PC-9 (cell line): ENCODE data around the gene PPIB. TPM values are rescaled to one million over a fixed set of nuclear protein-coding genes. Genes with fewer than 3 reads are reported as not detected.
A peak's percentile ranks its signal among the peaks of the same experiment; 100 is the strongest.

Source experiments
- BruUV-seq: library from RNA; stranded (reverse); fragments of 400-500 nt; replicated peaks from 2 replicates; lab custom pipeline; 2021; lab: Mats Ljungman, UMichigan
- CTCF ChIA-PET: fragments of 300-600 bp; sonication (Branson Sonifier 250); formaldehyde crosslinking; loops from one replicate; lab custom pipeline; 2022; ENCODE audit warnings: antibody characterized with exemption; lab: Charles Lee
- POLR2A ChIA-PET: fragments of 300-600 bp; sonication (Branson Sonifier 250); formaldehyde crosslinking; loops from one replicate; lab custom pipeline; 2022; ENCODE audit warnings: antibody characterized with exemption; ENCODE audit not compliant: unreplicated experiment; lab: Charles Lee
- DNase-seq, 2 experiments: peaks; one replicate each; pipeline versions ENCODE4 v3.0.0 to v3.0.0-alpha.2; 2015 to 2022; ENCODE audit warnings: mixed read lengths in 1 of 2
- H2AFZ ChIP-seq: fragments of 200-600 bp; sonication (generic); 2 replicates; pipeline ENCODE4 v1.8.1; 2017; ENCODE audit warnings: antibody characterized with exemption
- H3F3A ChIP-seq: fragments of 200-600 bp; sonication (generic); 2 replicates; pipeline ENCODE4 v1.8.1; 2017; ENCODE audit warnings: antibody characterized with exemption, mild to moderate bottlenecking, low read depth; ENCODE audit not compliant: insufficient read depth
- H3K27ac ChIP-seq: fragments of 200-600 bp; sonication (generic); 2 replicates; pipeline ENCODE4 v1.6.1; 2016; ENCODE audit warnings: mixed run types
- H3K27me3 ChIP-seq: fragments of 200-600 bp; sonication (generic); 2 replicates; pipeline ENCODE4 v1.6.1; 2016; ENCODE audit warnings: low read depth, mixed run types; ENCODE audit not compliant: insufficient read depth
- H3K36me3 ChIP-seq: fragments of 200-600 bp; sonication (generic); 2 replicates; pipeline ENCODE4 v1.6.1; 2016; ENCODE audit warnings: low read depth, mixed run types
- H3K4me1 ChIP-seq: fragments of 200-600 bp; sonication (generic); replicated peaks from 2 replicates; pipeline ENCODE4 v1.6.1; 2016; ENCODE audit warnings: mixed run types; ENCODE audit not compliant: insufficient read depth
- H3K4me2 ChIP-seq: fragments of 200-600 bp; sonication (generic); 2 replicates; pipeline ENCODE4 v1.6.1; 2017; ENCODE audit warnings: mixed run types
- H3K4me3 ChIP-seq: fragments of 200-600 bp; sonication (generic); 2 replicates; pipeline ENCODE4 v1.6.1; 2016; ENCODE audit warnings: mixed run types
- H3K79me2 ChIP-seq: fragments of 200-600 bp; sonication (generic); 2 replicates; pipeline ENCODE4 v1.6.1; 2017; ENCODE audit warnings: low read depth, mixed run types
- H3K9me2 ChIP-seq: fragments of 200-600 bp; sonication (generic); 2 replicates; pipeline ENCODE4 v1.8.1; 2017; ENCODE audit warnings: mild to moderate bottlenecking; ENCODE audit not compliant: insufficient read depth
- H3K9me3 ChIP-seq: fragments of 200-600 bp; sonication (generic); 2 replicates; pipeline ENCODE4 v1.8.1; 2016; ENCODE audit warnings: low read depth; ENCODE audit not compliant: insufficient read depth
- H4K20me1 ChIP-seq: fragments of 200-600 bp; sonication (generic); 2 replicates; pipeline ENCODE4 v1.8.1; 2017; ENCODE audit not compliant: insufficient read depth
- EZH2 ChIP-seq: fragments of 200-600 bp; sonication (generic); IDR thresholded peaks from 2 replicates; pipeline ENCODE4 v1.8.0; 2017; ENCODE audit warnings: antibody characterized with exemption, low read depth
- intact Hi-C: fragments of 100-400 bp; cut with micrococcal nuclease; formaldehyde crosslinking; loops from one replicate; pipeline ENCODE4 v1.10.0; 2022; ENCODE audit not compliant: unreplicated experiment
- total RNA-seq: library from RNA; stranded (reverse); gene quantifications from 2 replicates; pipeline ENCODE4 v1.2.3, GENCODE V29; 2021
- TF ChIP-seq, protein P1 (sequence below): fragments of 200-600 bp; sonication (generic); conservative IDR thresholded peaks from 2 replicates; pipeline ENCODE4 v1.6.1; 2017; ENCODE audit warnings: mixed run types, antibody characterized with exemption, mild to moderate bottlenecking, moderate library complexity

Gene PPIB
- total RNA-seq, 1 experiment from 2014 or later = 345 TPM

- DNase-seq = peak; percentile 72 to 89
- intact Hi-C loops = loop anchor here (5.0 to 10.0 kb wide), 4 partner anchors 56 to 574 kb away; partner anchors contain the start of gene SNX1
- Histone ChIP-seq H3K36me3 (peaks cover 8% of the 10 kb centered on the region; the same call in 1 of the 2 replicates), H3K4me2 (0 out of 2 replicates have a peak overlapping the region, but pooled peaks have one; percentile 26), H2AFZ (no peak overlapping the region), H4K20me1 (peaks cover 25% of the 10 kb centered on the region), H3K27me3 (no peaks in the 10 kb centered on the region), H3K27ac (no peak overlapping the region; the same call in 1 of the 2 replicates), H3F3A (peaks cover 42% of the 10 kb centered on the region), H3K4me3 (no peak overlapping the region), H3K79me2 (no peaks in the 10 kb centered on the region), H3K4me1 (no peaks in the 10 kb centered on the region), H3K9me2 (no peaks in the 10 kb centered on the region), H3K9me3 (no peaks in the 10 kb centered on the region)
- no peak for TF ChIP-seq EZH2
- TF ChIP-seq, protein P1, sequence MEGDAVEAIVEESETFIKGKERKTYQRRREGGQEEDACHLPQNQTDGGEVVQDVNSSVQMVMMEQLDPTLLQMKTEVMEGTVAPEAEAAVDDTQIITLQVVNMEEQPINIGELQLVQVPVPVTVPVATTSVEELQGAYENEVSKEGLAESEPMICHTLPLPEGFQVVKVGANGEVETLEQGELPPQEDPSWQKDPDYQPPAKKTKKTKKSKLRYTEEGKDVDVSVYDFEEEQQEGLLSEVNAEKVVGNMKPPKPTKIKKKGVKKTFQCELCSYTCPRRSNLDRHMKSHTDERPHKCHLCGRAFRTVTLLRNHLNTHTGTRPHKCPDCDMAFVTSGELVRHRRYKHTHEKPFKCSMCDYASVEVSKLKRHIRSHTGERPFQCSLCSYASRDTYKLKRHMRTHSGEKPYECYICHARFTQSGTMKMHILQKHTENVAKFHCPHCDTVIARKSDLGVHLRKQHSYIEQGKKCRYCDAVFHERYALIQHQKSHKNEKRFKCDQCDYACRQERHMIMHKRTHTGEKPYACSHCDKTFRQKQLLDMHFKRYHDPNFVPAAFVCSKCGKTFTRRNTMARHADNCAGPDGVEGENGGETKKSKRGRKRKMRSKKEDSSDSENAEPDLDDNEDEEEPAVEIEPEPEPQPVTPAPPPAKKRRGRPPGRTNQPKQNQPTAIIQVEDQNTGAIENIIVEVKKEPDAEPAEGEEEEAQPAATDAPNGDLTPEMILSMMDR = peak; percentile 90
- ChIA-PET CTCF (interaction anchor here (0.6 to 2.0 kb wide), 7 partner anchors 10 to 544 kb away, joined by 3 to 6 read pairs (median 3); partner anchors contain the start of gene CIAO2A), POLR2A (interaction anchor here (0.6 kb wide), 1 partner anchor 661 kb away, joined by 7 read pairs; no protein-coding TSS in a partner anchor)
- BruUV-seq = no TSS peak
Measured at GRCh38 chr15:64153480-64154367, 9.1 kb downstream of the PPIB start.

DNA sequence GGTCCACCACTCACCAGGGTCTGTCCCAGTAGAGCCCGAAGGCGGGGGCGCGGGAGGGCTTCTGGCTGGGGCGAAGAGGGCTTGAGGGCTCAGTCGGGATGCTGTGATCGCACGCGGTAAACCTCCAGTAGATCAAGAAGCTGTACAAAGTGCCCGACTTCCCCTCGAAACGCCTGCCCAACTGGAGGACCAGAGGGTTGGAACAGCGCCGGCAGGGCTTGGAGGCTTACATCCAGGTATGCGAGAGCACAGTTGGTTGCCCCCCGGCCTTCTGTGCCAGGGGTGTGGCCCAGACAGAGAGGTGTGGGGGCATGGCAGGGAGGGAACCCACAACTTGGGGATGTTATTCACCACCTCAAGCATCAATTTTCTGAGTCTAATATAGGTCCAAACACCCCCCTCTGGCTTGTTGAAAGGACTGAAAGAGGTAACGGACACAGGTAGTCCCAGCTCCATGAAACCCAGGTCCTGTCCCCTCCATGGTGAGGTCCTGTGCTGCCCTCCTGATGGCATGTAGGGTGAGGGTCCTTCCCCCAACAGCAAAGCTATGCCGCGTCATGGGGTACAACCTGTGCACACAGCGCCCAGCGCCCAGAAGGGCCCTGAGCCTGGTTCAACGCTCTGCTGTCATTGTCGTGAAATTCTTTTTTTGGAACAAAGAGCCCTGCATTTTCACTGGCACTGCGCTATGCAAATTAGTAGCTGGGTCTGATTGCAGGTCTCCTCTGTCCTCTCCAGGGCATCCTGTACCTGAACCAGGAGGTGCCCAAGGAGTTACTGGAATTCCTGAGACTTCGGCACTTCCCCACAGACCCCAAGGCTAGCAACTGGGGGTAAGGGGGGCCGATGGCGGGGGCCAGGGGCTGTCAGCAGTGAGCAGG is 10.1 kb downstream of the PPIB start:
- Histone ChIP-seq H3K27me3 (no peaks in the 10 kb centered on the region), H4K20me1 (peaks cover 15% of the 10 kb centered on the region), H3K27ac (no peak overlapping the region), H3K9me2 (no peaks in the 10 kb centered on the region), H3K4me1 (no peaks in the 10 kb centered on the region), H3K4me3 (no peak overlapping the region), H3K79me2 (no peaks in the 10 kb centered on the region), H3K4me2 (0 out of 2 replicates have a peak overlapping the region, but pooled peaks have one; percentile 26), H3F3A (peaks cover 38% of the 10 kb centered on the region), H3K36me3 (0 out of 2 replicates have a peak, but pooled peaks cover under 1% of the 10 kb centered on the region), H3K9me3 (no peaks in the 10 kb centered on the region), H2AFZ (no peak overlapping the region)
- intact Hi-C loops = loop anchor here (5.0 to 10.0 kb wide), 4 partner anchors 55 to 575 kb away; partner anchors contain the start of gene SNX1
- DNase-seq = no peak
- no peak for TF ChIP-seq EZH2
- TF ChIP-seq, protein P1 = no peak
- ChIA-PET CTCF (interaction anchor here (0.6 to 2.0 kb wide), 7 partner anchors 9 to 543 kb away, joined by 3 to 6 read pairs (median 3); partner anchors contain the start of gene CIAO2A), POLR2A (interaction anchor here (0.6 kb wide), 1 partner anchor 548 kb away, joined by 3 read pairs; no protein-coding TSS in a partner anchor)
- BruUV-seq = no TSS peak
